WI38 (cell line): ENCODE data around the gene SPTLC1.

Source experiments
- H3K4me3 ChIP-seq: 2 replicates; pipeline ENCODE4 v1.5.1; 2011; ENCODE audit warnings: low read depth, mild to moderate bottlenecking, control low read depth, low read length
- TF ChIP-seq, protein P1 (sequence below): IDR thresholded peaks from 2 replicates; pipeline ENCODE4 v1.5.1; 2012; ENCODE audit warnings: low read depth, mild to moderate bottlenecking, control low read depth, low read length

SPTLC1 gene

DNA sequence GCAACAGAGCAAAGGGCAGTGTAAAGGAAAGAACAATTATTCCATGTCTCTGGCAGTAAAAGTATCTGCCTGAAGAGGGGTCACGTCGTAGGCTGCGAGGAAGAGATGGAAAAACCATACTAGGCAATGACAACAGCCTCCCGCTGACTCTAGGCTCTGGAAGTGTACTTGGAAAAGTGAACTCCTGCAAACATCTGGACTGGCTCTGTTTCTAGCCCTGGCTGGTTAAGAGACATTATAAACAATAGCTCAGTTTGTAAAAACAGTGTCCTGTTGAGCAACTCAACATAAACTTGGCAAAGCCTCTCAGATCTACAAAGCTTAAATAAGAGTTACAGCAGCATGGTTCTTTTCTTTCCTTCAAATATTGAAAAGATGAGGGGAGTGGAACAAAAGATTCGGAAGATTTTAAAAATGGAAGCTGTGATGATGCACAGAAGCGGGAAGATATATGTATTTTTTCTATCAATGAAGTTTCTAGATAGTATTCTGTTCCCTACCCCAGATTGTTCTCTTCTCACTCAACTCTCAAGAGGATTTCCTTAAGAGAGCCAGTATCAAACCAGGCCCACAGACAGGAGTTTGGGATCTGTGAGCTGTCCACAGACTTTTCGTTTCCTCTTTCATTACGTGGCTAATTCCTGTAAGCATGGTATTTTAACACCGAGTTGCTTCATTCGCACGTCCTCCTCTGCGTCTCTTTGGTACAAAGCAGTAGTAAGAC is 79.4 kb downstream of the SPTLC1 start:
- H3K4me3 ChIP-seq: no peak overlapping the region
- TF ChIP-seq, protein P1, sequence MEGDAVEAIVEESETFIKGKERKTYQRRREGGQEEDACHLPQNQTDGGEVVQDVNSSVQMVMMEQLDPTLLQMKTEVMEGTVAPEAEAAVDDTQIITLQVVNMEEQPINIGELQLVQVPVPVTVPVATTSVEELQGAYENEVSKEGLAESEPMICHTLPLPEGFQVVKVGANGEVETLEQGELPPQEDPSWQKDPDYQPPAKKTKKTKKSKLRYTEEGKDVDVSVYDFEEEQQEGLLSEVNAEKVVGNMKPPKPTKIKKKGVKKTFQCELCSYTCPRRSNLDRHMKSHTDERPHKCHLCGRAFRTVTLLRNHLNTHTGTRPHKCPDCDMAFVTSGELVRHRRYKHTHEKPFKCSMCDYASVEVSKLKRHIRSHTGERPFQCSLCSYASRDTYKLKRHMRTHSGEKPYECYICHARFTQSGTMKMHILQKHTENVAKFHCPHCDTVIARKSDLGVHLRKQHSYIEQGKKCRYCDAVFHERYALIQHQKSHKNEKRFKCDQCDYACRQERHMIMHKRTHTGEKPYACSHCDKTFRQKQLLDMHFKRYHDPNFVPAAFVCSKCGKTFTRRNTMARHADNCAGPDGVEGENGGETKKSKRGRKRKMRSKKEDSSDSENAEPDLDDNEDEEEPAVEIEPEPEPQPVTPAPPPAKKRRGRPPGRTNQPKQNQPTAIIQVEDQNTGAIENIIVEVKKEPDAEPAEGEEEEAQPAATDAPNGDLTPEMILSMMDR: no peak

- H3K4me3 ChIP-seq: no peak overlapping the region
- TF ChIP-seq, protein P1: no peak
These were observed 80.1 kb downstream of the SPTLC1 start for GRCh38 chr9:92035146-92035545.

DNA sequence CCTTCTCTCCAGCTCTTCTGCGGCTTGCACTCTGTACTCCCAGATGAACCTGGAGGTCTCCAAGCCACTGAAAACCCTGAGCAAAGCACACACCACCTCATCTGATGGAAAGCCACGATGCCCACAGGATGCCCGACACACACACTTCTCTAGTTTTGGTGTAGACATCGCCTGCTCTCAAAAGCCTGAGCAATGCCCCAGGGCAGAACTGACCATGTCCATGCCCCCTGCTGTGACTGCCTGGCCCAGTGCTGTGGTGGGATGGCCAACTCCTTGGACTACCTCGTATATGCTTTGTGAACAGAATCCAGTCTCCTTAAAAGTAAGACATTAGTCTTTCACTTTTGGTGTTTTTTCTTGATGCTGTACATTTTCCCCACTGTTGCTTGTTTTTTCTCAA is 81.2 kb downstream of the SPTLC1 start:
- TF ChIP-seq, protein P1: no peak
- no peak overlapping the region for H3K4me3 ChIP-seq

DNA sequence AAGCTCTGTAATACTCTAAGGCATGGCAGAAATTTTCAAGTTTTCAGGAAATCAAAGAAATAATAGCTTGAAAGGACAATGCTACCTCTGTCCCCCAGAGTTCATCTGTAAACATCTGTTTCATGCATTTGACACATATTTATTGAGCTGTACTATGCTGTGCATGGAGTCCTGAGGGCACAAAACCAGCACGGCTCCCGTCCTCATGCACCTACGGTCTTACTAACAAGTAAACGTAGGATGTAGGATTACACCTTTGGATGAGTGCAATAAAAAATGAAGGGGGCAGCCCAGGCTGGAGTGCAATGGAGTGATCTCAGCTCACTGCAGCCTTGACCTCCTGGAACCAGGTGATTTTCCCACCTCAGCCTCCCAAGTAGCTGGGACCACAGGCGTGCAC is 81.9 kb downstream of the SPTLC1 start:
- H3K4me3 ChIP-seq: no peak overlapping the region
- TF ChIP-seq, protein P1: no peak

GRCh38 chr9:92032891-92033290 is 82.3 kb downstream of the SPTLC1 start:
- TF ChIP-seq, protein P1: no peak
- H3K4me3 ChIP-seq: no peak overlapping the region

GRCh38 chr9:92030367-92030766 is 84.8 kb downstream of the SPTLC1 start:
- TF ChIP-seq, protein P1: no peak
- H3K4me3 ChIP-seq: no peak overlapping the region

GRCh38 chr9:92029553-92029952 is 85.7 kb downstream of the SPTLC1 start:
- TF ChIP-seq, protein P1: no peak
- no peak overlapping the region for H3K4me3 ChIP-seq
